G401 (cell line): ENCODE measurements around the gene NCAM1. TPM values are rescaled to one million over a fixed set of nuclear protein-coding genes. Genes with fewer than 3 reads are reported as not detected.

ENCODE experiments used
- DNase-seq: peaks from one replicate; pipeline ENCODE4 v3.0.0-alpha.2; 2015; ENCODE audit warnings: low spot score
- in situ Hi-C: cut with HindIII; loops from 2 replicates; pipeline ENCODE4 v1.10.0; 2016; ENCODE audit warnings: low sequenced_read_pairs, mixed read lengths
- total RNA-seq: library from RNA; depleted of rRNA; stranded (reverse); fragments of >200 nt; shearing (Covaris generic); gene quantifications from 2 replicates; pipeline ENCODE4 v1.2.3, GENCODE V29; 2014

The NCAM1 gene
- total RNA-seq, 1 experiment from 2014 or later, result not detected

DNA sequence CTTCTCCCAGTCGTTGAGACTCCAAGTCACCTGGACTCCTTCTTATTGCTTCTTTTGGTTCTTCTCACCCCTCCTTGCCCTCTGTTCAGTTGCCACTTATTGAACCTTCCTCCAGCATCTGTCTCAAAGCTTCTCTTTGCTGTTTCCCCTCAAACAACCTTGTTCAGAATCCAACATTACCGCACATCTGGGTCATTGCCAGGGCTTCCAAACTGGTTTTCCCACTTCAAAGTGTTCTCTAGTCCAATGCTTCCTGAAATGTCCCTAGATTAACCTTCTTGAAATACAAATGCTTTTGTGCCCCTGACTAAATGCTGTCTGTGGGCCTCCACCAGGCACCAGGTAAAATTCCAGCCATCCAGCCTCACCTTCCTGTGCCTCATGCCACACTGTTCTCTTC is 252.3 kb downstream of the NCAM1 start:
- DNase-seq, result no peak
- in situ Hi-C loops, result no loop called here

GRCh38 chr11:113222241-113222640 is 261.0 kb downstream of the NCAM1 start:
- in situ Hi-C loops, result no loop called here
- DNase-seq, result no peak

GRCh38 chr11:113234888-113235287 is 273.7 kb downstream of the NCAM1 start:
- in situ Hi-C loops, result no loop called here
- no peak for DNase-seq

GRCh38 chr11:113237261-113237660 is 276.0 kb downstream of the NCAM1 start:
- in situ Hi-C loops, result no loop called here
- no peak for DNase-seq

DNA sequence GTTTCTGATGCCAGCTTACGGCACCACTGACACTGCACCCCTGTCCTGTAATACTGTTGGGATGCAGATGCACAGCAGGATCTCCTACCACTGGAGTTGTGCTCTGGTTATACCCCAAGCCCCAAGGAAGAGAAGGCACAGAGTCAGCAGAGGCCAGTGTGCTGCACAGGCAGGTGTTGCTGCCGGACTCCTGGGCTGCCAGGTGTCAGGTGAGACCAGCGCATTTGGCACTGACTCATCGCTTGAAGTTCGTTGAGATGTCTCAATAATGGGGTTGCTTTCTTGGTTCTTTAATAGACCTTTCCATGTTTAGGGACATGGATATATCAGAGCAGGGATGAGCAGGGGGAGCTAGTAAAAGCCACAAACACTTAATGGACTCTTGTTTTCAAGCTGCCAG is 277.5 kb downstream of the NCAM1 start:
- in situ Hi-C loops, result no loop called here

DNA sequence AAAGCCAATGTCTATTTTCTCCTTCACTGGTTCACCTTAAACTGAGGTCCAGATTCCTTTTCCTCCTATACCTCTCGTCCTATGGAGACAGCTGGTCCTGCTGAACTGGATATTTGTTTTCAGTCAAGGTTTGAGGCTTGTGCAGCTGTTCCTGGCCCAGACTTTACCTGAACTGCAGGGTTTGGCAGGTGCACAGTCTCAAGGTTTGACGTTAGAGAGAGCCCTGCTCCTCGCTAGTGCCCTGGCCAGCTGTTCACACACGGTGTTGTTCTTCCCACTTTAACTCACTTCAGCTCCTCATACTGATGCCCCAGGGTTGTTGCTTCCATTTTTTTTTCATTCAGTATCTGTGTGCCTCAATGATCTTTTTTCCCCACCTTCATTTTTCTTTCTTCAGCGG is 279.2 kb downstream of the NCAM1 start:
- in situ Hi-C loops, result no loop called here
- DNase-seq, result no peak

More for the DNA sequence above, 277.5 kb downstream of the NCAM1 start:
- DNase-seq, result no peak

DNA sequence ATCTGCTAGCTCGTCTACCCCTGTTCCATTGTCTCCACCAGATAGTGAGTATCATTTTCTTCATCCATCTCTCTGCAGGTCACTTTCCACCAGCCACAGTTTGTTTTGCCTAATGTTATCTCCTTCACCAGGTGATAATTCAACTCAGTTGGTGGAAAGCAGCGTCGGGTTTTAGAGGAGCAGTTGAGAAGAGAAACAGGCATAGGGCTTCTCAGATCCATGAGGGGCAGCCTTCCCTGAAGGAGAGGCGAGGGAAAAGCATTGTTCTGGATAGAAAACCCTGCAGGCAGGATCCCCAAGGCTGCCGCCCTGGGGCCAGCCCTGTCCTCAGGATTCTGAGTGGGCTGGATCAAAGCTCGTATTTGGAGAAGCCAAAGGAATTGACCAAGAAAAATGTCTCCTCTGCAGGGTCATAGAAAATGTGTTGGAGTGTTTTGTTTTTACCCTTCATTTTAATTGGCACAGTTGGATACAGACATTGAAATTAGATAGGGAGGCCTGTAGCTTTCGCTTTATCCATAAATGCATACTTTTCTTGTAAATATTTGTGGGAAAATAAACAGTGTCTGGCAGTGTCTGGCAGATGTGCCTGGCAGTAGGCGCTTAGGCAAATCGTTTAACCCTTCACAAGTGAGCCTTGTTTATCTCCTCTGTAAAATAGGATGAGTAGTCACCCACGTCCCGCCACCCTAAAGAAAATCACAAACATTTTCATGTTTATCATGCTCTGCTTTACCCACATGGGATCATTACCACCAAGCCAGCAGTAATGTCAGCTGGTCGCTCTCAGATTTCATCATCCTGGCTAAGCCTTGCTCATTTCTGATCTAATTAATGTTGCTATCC is 279.8 kb downstream of the NCAM1 start:
- DNase-seq, result no peak
- in situ Hi-C loops, result no loop called here

- DNase-seq, result no peak
- in situ Hi-C loops, result no loop called here
These were observed 280.4 kb downstream of the NCAM1 start for GRCh38 chr11:113241636-113242054.

DNA sequence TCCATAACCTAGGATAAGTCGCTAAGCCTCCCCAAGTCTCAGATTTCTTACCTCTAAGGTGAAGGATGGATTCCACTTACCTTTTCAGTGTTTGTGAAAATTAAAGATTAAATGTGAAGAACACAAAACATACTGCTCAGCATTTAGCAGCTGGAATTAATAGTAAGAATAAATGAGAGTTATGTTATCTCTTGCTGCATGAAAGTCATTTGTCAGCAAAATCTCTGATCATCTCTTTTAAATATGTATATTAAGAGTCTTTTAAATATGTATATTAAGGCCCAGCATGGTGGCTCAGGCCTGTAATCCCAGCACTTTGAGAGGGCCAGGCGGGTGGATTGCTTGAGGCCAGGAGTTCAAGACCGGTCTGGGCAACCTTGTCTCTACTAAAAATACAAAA is 280.8 kb downstream of the NCAM1 start:
- DNase-seq, result no peak
- in situ Hi-C loops, result no loop called here

GRCh38 chr11:113242767-113243397 is 281.7 kb downstream of the NCAM1 start:
- in situ Hi-C loops, result no loop called here
- DNase-seq, result peak; percentile 90

- DNase-seq, result no peak
- in situ Hi-C loops, result no loop called here
These were observed 282.5 kb downstream of the NCAM1 start for GRCh38 chr11:113243696-113244095.

GRCh38 chr11:113245216-113245615 is 284.0 kb downstream of the NCAM1 start:
- DNase-seq, result no peak
- in situ Hi-C loops, result no loop called here

DNA sequence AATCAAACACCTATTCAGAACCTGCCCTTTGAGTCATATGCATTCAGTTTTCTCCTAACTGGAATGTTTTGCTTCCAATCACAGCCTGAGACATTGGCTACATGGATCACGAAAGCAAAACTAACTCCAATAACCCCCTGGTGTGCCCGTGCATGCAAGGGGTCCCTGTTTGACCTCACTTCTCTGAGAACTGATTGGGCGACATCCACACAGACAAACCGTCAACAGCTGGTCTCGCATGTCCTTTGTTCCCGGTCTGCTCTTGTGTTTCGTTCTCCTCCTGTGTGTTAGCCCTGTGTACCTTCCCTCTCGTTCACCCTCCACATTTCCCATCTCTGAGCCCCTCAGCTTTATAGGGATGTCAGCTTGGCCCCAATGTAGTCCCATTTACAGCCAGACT is 286.0 kb downstream of the NCAM1 start:
- no peak for DNase-seq
- in situ Hi-C loops, result no loop called here

DNA sequence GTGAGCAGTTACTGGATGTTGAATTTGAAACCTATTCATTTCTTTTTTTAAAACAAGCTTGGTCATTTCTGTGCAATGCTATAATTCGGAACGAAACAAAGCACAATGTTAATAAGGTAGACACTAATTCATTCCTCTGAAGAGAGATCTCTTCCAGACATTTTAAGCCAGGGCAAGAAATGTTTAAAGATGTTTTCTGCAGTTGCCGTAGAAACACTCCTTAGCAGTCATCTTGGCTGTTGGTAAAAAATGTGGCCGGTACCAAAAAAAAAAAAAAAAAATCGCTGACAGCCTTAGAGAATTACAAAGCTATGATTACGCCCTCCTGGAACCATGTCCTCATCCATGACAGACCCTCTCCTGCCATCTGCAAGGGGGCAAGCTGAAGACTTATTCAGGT is 286.7 kb downstream of the NCAM1 start:
- in situ Hi-C loops, result no loop called here
- no peak for DNase-seq

DNA sequence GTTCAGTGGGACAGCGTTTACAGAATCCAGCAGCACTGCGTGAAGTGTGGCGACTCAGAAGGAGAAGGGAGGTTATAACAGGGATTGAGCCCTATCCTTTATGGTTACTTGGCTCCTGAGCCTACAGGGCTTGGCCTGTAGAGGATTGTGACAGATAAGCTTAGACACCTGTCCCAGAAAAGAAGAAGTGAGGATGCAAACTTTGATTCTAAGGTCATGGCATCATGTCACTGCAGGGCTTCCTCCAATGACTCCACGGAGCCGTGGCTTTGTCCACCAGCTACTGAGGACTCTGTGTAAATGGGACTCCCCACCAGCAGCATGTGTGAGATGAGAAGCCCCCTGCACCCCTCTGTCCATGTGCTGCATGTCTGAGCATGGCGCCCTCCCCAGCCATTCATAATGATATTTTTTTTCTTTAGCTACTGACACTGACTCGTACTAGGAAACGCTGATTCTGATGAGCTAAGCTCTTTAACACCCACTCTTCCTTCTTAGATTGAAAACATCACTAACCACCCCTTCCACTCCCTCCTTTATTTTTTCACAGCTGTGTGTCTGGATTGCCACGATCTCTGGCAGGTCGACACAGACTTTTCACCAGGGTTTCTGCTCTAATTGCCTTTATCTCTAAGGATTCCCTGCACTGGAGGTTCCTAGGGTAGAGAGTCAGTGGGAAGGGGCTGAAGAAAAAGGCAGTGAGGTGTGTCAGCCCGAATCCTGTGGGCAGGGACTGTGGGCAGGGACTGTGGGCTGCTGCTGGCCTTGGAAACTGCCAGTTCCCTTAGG is 287.7 kb downstream of the NCAM1 start:
- in situ Hi-C loops, result no loop called here
- DNase-seq, result no peak

DNA sequence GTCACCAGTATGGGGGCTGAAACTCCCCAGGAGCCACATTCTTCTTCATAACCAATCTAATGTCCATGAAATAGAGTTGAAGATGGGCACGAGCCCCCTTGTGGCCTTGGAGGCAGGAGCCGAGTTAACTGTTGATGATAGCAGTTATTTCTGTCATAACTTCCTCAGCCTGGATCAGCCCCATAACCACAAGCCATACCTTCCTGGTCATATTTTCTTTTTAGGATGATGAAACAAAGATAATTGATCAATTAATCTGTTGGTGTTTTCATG is 288.2 kb downstream of the NCAM1 start:
- DNase-seq, result no peak
- in situ Hi-C loops, result no loop called here

DNA sequence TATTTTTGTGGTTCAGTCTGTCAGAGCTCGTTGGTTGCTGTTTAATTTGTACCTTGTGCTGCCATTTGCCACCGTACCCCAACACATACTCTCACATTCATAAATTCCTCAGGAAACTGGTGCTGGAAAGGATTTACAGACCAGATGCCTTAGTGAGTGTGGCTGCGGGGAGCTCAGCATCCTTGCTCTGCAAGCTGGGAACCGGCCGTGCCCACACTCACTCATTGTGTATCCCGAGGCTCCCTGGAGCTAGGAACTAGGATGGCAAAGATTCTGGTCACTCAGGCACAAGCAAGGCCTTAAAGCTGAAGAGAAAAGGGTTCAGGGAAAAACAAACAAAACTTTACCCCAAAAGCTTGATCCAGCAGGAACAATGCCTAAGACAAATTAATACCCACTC is 288.6 kb downstream of the NCAM1 start:
- in situ Hi-C loops, result no loop called here
- DNase-seq, result no peak

DNA sequence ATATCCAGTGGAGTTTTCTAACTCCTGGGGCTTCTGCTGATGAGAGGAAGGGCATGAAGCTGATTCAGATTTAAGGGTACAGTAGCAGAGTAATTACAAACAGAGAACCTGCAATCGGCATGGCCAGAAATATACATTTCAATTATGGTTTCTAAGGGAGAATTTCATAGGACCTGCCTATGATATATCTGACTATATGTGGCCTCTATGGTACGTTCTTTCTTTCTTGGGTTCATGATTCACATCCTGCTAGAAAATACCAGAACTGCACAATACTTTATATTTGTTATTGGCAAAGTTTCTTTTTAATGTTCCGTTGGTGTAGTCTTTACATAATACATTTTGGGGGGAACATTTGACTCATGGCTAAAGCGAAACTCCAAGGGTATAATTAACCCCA is 290.1 kb downstream of the NCAM1 start:
- in situ Hi-C loops, result no loop called here

DNA sequence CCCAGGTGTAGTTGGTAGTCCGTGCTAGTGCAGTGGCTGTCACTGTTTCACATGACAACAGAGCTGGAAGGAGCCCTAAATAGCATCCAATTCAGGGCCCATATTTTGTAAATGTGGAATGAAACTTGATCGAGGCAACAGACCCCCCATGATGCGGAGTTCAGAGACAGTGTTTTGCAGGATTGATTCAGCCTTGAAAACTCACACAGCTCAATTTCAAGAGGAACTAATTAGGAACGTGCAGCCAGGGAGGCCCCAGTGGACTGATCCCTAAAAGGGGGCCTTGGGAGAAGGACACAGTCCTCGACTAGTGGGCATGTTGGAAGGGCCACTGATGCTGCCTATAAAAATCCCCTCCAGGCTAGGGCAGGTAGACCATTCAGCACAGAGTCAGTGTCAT is 292.2 kb downstream of the NCAM1 start:
- no peak for DNase-seq
- in situ Hi-C loops, result no loop called here

More for the DNA sequence above, 290.1 kb downstream of the NCAM1 start:
- no peak for DNase-seq

GRCh38 chr11:113255096-113255495 is 293.9 kb downstream of the NCAM1 start:
- DNase-seq, result no peak
- in situ Hi-C loops, result no loop called here
